Measurements from ENCODE around the gene TCEANC.
"Not testable (repeated sequence)": the region's sequence is repeated elsewhere in the genome, so short reads cannot be mapped to it uniquely, and the experiment has no call there.

Gene TCEANC

GRCh38 chrX:13652850-13653693 lies at the start of gene TCEANC:
Gene TCEANC, plus strand, starts transcription at chrX:13653141. Its CDS starts 9,368 bp downstream, at chrX:13662509.
- DNase-seq, result peak; percentile 97

- no peak for DNase-seq
Observed at GRCh38 chrX:13605611-13606010, 47.3 kb upstream of the TCEANC start.

- DNase-seq, result no peak
Observed at GRCh38 chrX:13607331-13607995, 45.5 kb upstream of the TCEANC start.

- no peak for DNase-seq
Observed at GRCh38 chrX:13607996-13608365, 45.0 kb upstream of the TCEANC start.

GRCh38 chrX:13614154-13614553 lies 38.8 kb upstream of the TCEANC start:
- DNase-seq, result no peak

GRCh38 chrX:13620207-13620606 lies 32.7 kb upstream of the TCEANC start:
- no peak for DNase-seq

- no peak for DNase-seq
Observed at GRCh38 chrX:13622401-13622964, 30.5 kb upstream of the TCEANC start.

GRCh38 chrX:13627306-13627705 lies 25.6 kb upstream of the TCEANC start:
- no peak for DNase-seq

GRCh38 chrX:13637224-13637623 lies 15.7 kb upstream of the TCEANC start:
- not testable (repeated sequence) for DNase-seq

- no peak for DNase-seq
Observed at GRCh38 chrX:13638021-13638420, 14.9 kb upstream of the TCEANC start.

- DNase-seq, result no peak
Observed at GRCh38 chrX:13638826-13639225, 14.1 kb upstream of the TCEANC start.

- not testable (repeated sequence) for DNase-seq
Observed at GRCh38 chrX:13641684-13642083, 11.3 kb upstream of the TCEANC start.

- no peak for DNase-seq
Observed at GRCh38 chrX:13645464-13646153, 7.3 kb upstream of the TCEANC start.

GRCh38 chrX:13646154-13646549 lies 6.8 kb upstream of the TCEANC start:
- peak; percentile 75 for DNase-seq

- peak; percentile 60 for DNase-seq
Observed at GRCh38 chrX:13647709-13648212, 5.2 kb upstream of the TCEANC start.

- DNase-seq, result not testable (repeated sequence)
Observed at GRCh38 chrX:13648336-13648735, 4.6 kb upstream of the TCEANC start.

- DNase-seq, result peak; percentile 84
Observed at GRCh38 chrX:13649838-13650237, 3.1 kb upstream of the TCEANC start.

- DNase-seq, result no peak
Observed at GRCh38 chrX:13650318-13650717, 2.6 kb upstream of the TCEANC start.

GRCh38 chrX:13651150-13651549 lies 1.8 kb upstream of the TCEANC start:
- peak; percentile 27 for DNase-seq

- peak; percentile 91 for DNase-seq
Observed at GRCh38 chrX:13652287-13652793, 601 bp upstream of the TCEANC start.

- no peak for DNase-seq
Observed at GRCh38 chrX:13654116-13654515, 1.2 kb downstream of the TCEANC start.

GRCh38 chrX:13655674-13656073 lies 2.7 kb downstream of the TCEANC start:
- DNase-seq, result no peak

- DNase-seq, result peak; percentile 52
Observed at GRCh38 chrX:13658602-13659001, 5.7 kb downstream of the TCEANC start.

All from fibroblast of upper back skin (primary cell).